Stimulated activated naive CD8-positive, alpha-beta T cell treated with anti-CD3 and anti-CD28 coated beads, Interleukin-15, amount 100 ng/mL, for 72 hours (primary cell): Measurements from ENCODE around the gene TROAP.
"Not testable (repeated sequence)": the region's sequence is repeated elsewhere in the genome, so short reads cannot be mapped to it uniquely, and the experiment has no call there.

Experiments used
- ATAC-seq: fragments of 150-1000 bp; cut with Tn5 transposase; 2 replicates; pipeline ENCODE4 v1.10.0; 2021; ENCODE audit warnings: mild to moderate bottlenecking, moderate library complexity
- DNase-seq, 2 donors: peaks; one replicate each; pipeline ENCODE4 v3.0.0; 2021 to 2022
- H3K27ac Mint-ChIP-seq, 2 donors: one replicate each; pipeline ENCODE4 v1.8.0; 2022; ENCODE audit warnings: mild to moderate bottlenecking in 2 of 2, mixed read lengths in 2 of 2, moderate library complexity in 2 of 2
- H3K27me3 Mint-ChIP-seq: one replicate; pipeline ENCODE4 v1.8.0; 2022; ENCODE audit warnings: mixed read lengths
- H3K4me1 Mint-ChIP-seq: one replicate; pipeline ENCODE4 v1.8.0; 2022; ENCODE audit warnings: mild to moderate bottlenecking, mixed read lengths
- H3K4me3 Mint-ChIP-seq, 2 donors: one replicate each; pipeline ENCODE4 v1.8.0; 2022; ENCODE audit warnings: mild to moderate bottlenecking in 2 of 2, mixed read lengths in 2 of 2, moderate library complexity in 1 of 2
- H3K9me3 Mint-ChIP-seq, 2 donors: one replicate each; pipeline ENCODE4 v1.8.0; 2022; ENCODE audit warnings: mixed read lengths in 2 of 2

Gene TROAP

GRCh38 chr12:49332891-49333371, 9.9 kb downstream of the TROAP start:
- H3K9me3 Mint-ChIP-seq = no peaks in the 10 kb centered on the region
- DNase-seq (no peak), ATAC-seq (peak; percentile 6)
- no peak overlapping the region for H3K27ac Mint-ChIP-seq
- peaks cover 35% of the 10 kb centered on the region for H3K4me1 Mint-ChIP-seq
- H3K4me3 Mint-ChIP-seq = peak overlapping the region; percentile 9 to 72
- H3K27me3 Mint-ChIP-seq = peaks cover 69% of the 10 kb centered on the region

GRCh38 chr12:49333778-49334177, 10.7 kb downstream of the TROAP start:
- Mint-ChIP-seq H3K4me1 (peaks cover 36% of the 10 kb centered on the region), H3K27me3 (peaks cover 78% of the 10 kb centered on the region)
- not testable (repeated sequence) for H3K4me3 Mint-ChIP-seq, DNase-seq, H3K27ac Mint-ChIP-seq, H3K9me3 Mint-ChIP-seq, ATAC-seq

- Mint-ChIP-seq H3K4me1 (peaks cover 36% of the 10 kb centered on the region), H3K27me3 (peaks cover 82% of the 10 kb centered on the region), H3K4me3 (no peak overlapping the region), H3K27ac (no peak overlapping the region), H3K9me3 (no peaks in the 10 kb centered on the region)
- ATAC-seq (no peak), DNase-seq (no peak)
Observed at GRCh38 chr12:49334226-49334625, 11.2 kb downstream of the TROAP start.

GRCh38 chr12:49334681-49335080, 11.6 kb downstream of the TROAP start:
- peaks cover 87% of the 10 kb centered on the region for H3K27me3 Mint-ChIP-seq
- DNase-seq = no peak
- no peaks in the 10 kb centered on the region for H3K9me3 Mint-ChIP-seq
- ATAC-seq = no peak
- H3K4me1 Mint-ChIP-seq = peaks cover 36% of the 10 kb centered on the region
- no peak overlapping the region for H3K27ac Mint-ChIP-seq
- H3K4me3 Mint-ChIP-seq = no peak overlapping the region

- H3K9me3 Mint-ChIP-seq = no peaks in the 10 kb centered on the region
- DNase-seq (no peak), ATAC-seq (no peak)
- no peak overlapping the region for H3K27ac Mint-ChIP-seq
- peaks cover 93% of the 10 kb centered on the region for H3K27me3 Mint-ChIP-seq
- peaks cover 36% of the 10 kb centered on the region for H3K4me1 Mint-ChIP-seq
- no peak overlapping the region for H3K4me3 Mint-ChIP-seq
Observed at GRCh38 chr12:49335118-49335954, 12.3 kb downstream of the TROAP start.

GRCh38 chr12:49335955-49336644, 13.0 kb downstream of the TROAP start:
- Mint-ChIP-seq H3K27me3 (peaks cover 96% of the 10 kb centered on the region), H3K9me3 (no peaks in the 10 kb centered on the region), H3K4me3 (no peak overlapping the region), H3K4me1 (peaks cover 36% of the 10 kb centered on the region), H3K27ac (no peak overlapping the region)
- peak in 1 of 2 donors; percentile 21 for DNase-seq
- no peak for ATAC-seq

- DNase-seq (peak; percentile 85 to 87), ATAC-seq (peak; percentile 76)
- H3K4me3 Mint-ChIP-seq = peak within 1 kb of the TSS; percentile 63 to 70
- no peak within 1 kb of the TSS for H3K27ac Mint-ChIP-seq
- H3K27me3 Mint-ChIP-seq = peaks cover 96% of the 10 kb centered on the region
- peaks cover 36% of the 10 kb centered on the region for H3K4me1 Mint-ChIP-seq
- H3K9me3 Mint-ChIP-seq = no peaks in the 10 kb centered on the region
Observed at GRCh38 chr12:49336645-49337584, 13.9 kb downstream of the TROAP start, which contains the start of gene C1QL4. C1QL4 (minus strand) TSS chr12:49337188; CDS start chr12:49336477, 711 bp downstream.

GRCh38 chr12:49338830-49339463, 15.9 kb downstream of the TROAP start:
- DNase-seq (no peak), ATAC-seq (no peak)
- Mint-ChIP-seq H3K27me3 (peaks cover 99% of the 10 kb centered on the region), H3K27ac (no peak overlapping the region), H3K4me3 (no peak overlapping the region), H3K4me1 (peaks cover 39% of the 10 kb centered on the region), H3K9me3 (no peaks in the 10 kb centered on the region)

GRCh38 chr12:49339464-49339861, 16.4 kb downstream of the TROAP start:
- ATAC-seq = no peak
- Mint-ChIP-seq H3K9me3 (no peaks in the 10 kb centered on the region), H3K4me3 (no peak overlapping the region), H3K4me1 (peaks cover 43% of the 10 kb centered on the region), H3K27me3 (peaks cover 99% of the 10 kb centered on the region), H3K27ac (no peak overlapping the region)
- DNase-seq = no peak

- no peak overlapping the region for H3K4me3 Mint-ChIP-seq
- peaks cover 99% of the 10 kb centered on the region for H3K27me3 Mint-ChIP-seq
- ATAC-seq (no peak), DNase-seq (no peak)
- H3K27ac Mint-ChIP-seq = no peak overlapping the region
- H3K9me3 Mint-ChIP-seq = no peaks in the 10 kb centered on the region
- H3K4me1 Mint-ChIP-seq = peaks cover 42% of the 10 kb centered on the region
Observed at GRCh38 chr12:49340095-49340870, 17.2 kb downstream of the TROAP start.

GRCh38 chr12:49340971-49341776, 18.1 kb downstream of the TROAP start:
- Mint-ChIP-seq H3K9me3 (no peaks in the 10 kb centered on the region), H3K27ac (no peak overlapping the region), H3K4me3 (no peak overlapping the region), H3K27me3 (peaks cover 100% of the 10 kb centered on the region), H3K4me1 (peaks cover 46% of the 10 kb centered on the region)
- peak in 1 of 2 donors; percentile 26 for DNase-seq
- ATAC-seq = no peak

GRCh38 chr12:49341777-49342065, 18.7 kb downstream of the TROAP start:
- Mint-ChIP-seq H3K4me3 (peak overlapping the region in 1 of 2 donors; percentile 17), H3K9me3 (no peaks in the 10 kb centered on the region), H3K27me3 (peaks cover 100% of the 10 kb centered on the region), H3K4me1 (peaks cover 48% of the 10 kb centered on the region), H3K27ac (no peak overlapping the region)
- ATAC-seq = no peak
- peak in 1 of 2 donors; percentile 8 for DNase-seq

- peak overlapping the region in 1 of 2 donors; percentile 50 for H3K27ac Mint-ChIP-seq
- ATAC-seq (peak; percentile 88), DNase-seq (peak; percentile 86 to 90)
- H3K9me3 Mint-ChIP-seq = no peaks in the 10 kb centered on the region
- peaks cover 100% of the 10 kb centered on the region for H3K27me3 Mint-ChIP-seq
- H3K4me3 Mint-ChIP-seq = peak overlapping the region; percentile 56 to 68
- H3K4me1 Mint-ChIP-seq = peaks cover 48% of the 10 kb centered on the region
Observed at GRCh38 chr12:49342066-49342913, 19.2 kb downstream of the TROAP start.
